Prostate gland (tissue), 2 donors: ENCODE data around the gene CGREF1. TPM values are rescaled to one million over a fixed set of nuclear protein-coding genes. Genes with fewer than 3 reads are reported as not detected.

Experiments
- DNase-seq: peaks from one replicate; pipeline ENCODE4 v3.0.0-alpha.2; 2019; ENCODE audit warnings: low spot score
- H3K27ac ChIP-seq, 2 donors: fragments of 200-600 bp; sonication (generic); 2 replicates each; pipeline ENCODE4 v1.5.1; 2017 to 2019
- H3K27me3 ChIP-seq: fragments of 200-600 bp; sonication (generic); replicated peaks from 2 replicates; pipeline ENCODE4 v1.5.1; 2019; ENCODE audit not compliant: insufficient read depth
- H3K36me3 ChIP-seq, 2 donors: fragments of 200-600 bp; sonication (generic); 1 replicate in 1 of 2; 2 replicates in 1 of 2; pipeline versions ENCODE4 v1.5.1 to v1.8.1; 2017 to 2019
- H3K4me1 ChIP-seq: fragments of 200-600 bp; sonication (generic); replicated peaks from 2 replicates; pipeline ENCODE4 v1.5.1; 2019
- H3K4me3 ChIP-seq, 2 donors: fragments of 200-600 bp; sonication (generic); 2 replicates each; pipeline ENCODE4 v1.5.1; 2017 to 2019
- H3K9me3 ChIP-seq: fragments of 200-600 bp; sonication (generic); 2 replicates; pipeline ENCODE4 v1.5.1; 2017
- CTCF ChIP-seq, 4 experiments: fragments of 200-600 bp in 2 of 4; fragments of 450-650 bp in 2 of 4; sonication (generic) in 2 of 4; IDR thresholded peaks; 1 replicate in 3 of 4; 2 replicates in 1 of 4; pipeline ENCODE4 v1.5.1; 2016 to 2019; ENCODE audit warnings: antibody characterized with exemption in 4 of 4, mild to moderate bottlenecking in 2 of 4, moderate library complexity in 2 of 4
- POLR2A ChIP-seq: fragments of 450-650 bp; IDR thresholded peaks from one replicate; pipeline ENCODE4 v1.6.1; 2016; ENCODE audit warnings: antibody characterized with exemption, mild to moderate bottlenecking
- POLR2AphosphoS5 ChIP-seq: sonication (generic); formaldehyde crosslinking; IDR thresholded peaks from one replicate; pipeline ENCODE4 v1.6.1; 2017; ENCODE audit warnings: antibody characterized with exemption
- WGBS: methylation state at CpG from one replicate; pipeline ENCODE4 v1.1.5; 2018; 5-methylcytosine and 5-hydroxymethylcytosine counted together
- intact Hi-C: fragments of 100-400 bp; cut with DNase I; formaldehyde crosslinking; loops from one replicate; pipeline ENCODE4 v1.14.2; 2022
- total RNA-seq, 2 donors: library from RNA; depleted of rRNA; stranded (reverse); fragments of >200 nt; gene quantifications; one replicate each; pipeline ENCODE4 v1.1.0, GENCODE V29; 2016

CGREF1 gene
- total RNA-seq, 2 donors from 2014 or later = 4.9 to 10.7 TPM

- Histone ChIP-seq H3K27ac (no peak overlapping the region), H3K4me3 (no peak overlapping the region), H3K4me1 (no peaks in the 10 kb centered on the region), H3K9me3 (no peaks in the 10 kb centered on the region), H3K27me3 (no peaks in the 10 kb centered on the region), H3K36me3 (no peaks in the 10 kb centered on the region)
- WGBS = 84% methylated on average over 8 of the region's 8 CpGs
- intact Hi-C loops = no loop called here
- DNase-seq = no peak
- no peak for TF ChIP-seq CTCF (IDR thresholded peaks at IDR 0.05)
- TF ChIP-seq POLR2AphosphoS5 = no peak
- no peak for TF ChIP-seq POLR2A
Measured at GRCh38 chr2:27152102-27152795, 33.3 kb upstream of the CGREF1 start.

GRCh38 chr2:27150639-27151230, 31.8 kb upstream of the CGREF1 start:
- intact Hi-C loops = no loop called here
- no peak overlapping the region for H3K27ac ChIP-seq
- WGBS = 57% methylated on average over 8 of the region's 8 CpGs
- no peaks in the 10 kb centered on the region for H3K9me3 ChIP-seq
- H3K4me1 ChIP-seq = no peaks in the 10 kb centered on the region
- no peaks in the 10 kb centered on the region for H3K36me3 ChIP-seq
- H3K4me3 ChIP-seq = no peak overlapping the region
- no peak for DNase-seq
- TF ChIP-seq CTCF (IDR thresholded peaks at IDR 0.05) (no peak), POLR2A (no peak), POLR2AphosphoS5 (no peak)
- no peaks in the 10 kb centered on the region for H3K27me3 ChIP-seq

- H3K36me3 ChIP-seq = no peaks in the 10 kb centered on the region
- intact Hi-C loops = no loop called here
- H3K27ac ChIP-seq = no peak overlapping the region
- DNase-seq = no peak
- 90% methylated on average over 29 of the region's 29 CpGs for WGBS
- H3K4me1 ChIP-seq = no peaks in the 10 kb centered on the region
- no peaks in the 10 kb centered on the region for H3K27me3 ChIP-seq
- TF ChIP-seq POLR2A = no peak
- TF ChIP-seq POLR2AphosphoS5 = no peak
- TF ChIP-seq CTCF (IDR thresholded peaks at IDR 0.05) = no peak
- no peaks in the 10 kb centered on the region for H3K9me3 ChIP-seq
- no peak overlapping the region for H3K4me3 ChIP-seq
Measured at GRCh38 chr2:27149570-27150405, 30.9 kb upstream of the CGREF1 start.

DNA sequence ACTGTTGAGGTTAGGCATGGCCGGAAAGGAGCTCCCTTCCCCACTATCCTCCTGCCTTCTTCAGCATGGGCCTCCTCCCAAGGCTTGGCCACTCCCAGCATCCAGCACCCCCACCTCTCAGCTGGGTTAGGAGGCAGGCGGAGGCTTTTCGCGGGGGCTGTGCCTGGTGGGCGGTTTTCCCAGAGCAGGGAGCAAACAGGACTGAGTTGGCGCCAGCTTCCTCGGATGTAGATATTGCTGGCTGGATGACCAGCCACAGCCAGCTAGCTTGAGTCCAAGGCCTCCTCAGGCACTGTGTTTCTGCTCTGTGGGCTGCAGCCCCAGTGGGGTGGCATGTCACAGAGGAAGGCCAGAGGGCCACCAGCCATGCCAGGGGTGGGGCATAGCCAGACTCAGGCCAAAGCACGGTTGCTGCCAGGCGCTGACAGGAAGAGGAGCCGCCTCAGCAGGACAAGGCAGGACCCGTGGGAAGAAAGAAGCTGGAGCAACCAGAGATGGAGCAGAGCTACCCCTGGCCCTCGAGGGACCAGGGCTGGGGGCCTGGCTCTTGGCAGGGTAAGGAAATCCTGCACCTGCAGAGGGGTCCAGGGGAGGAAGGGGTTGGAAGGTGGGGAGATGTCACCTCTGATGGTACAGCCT, 30.0 kb upstream of the CGREF1 start, which contains the start of gene TCF23:
TSS of gene TCF23 (plus strand) at position 204 of the 639 bp plus-strand sequence. CDS start at position 334, 130 bp downstream.
- Histone ChIP-seq H3K4me3 (no peak within 1 kb of the TSS), H3K9me3 (no peaks in the 10 kb centered on the region), H3K27me3 (no peaks in the 10 kb centered on the region), H3K36me3 (no peaks in the 10 kb centered on the region), H3K27ac (no peak within 1 kb of the TSS), H3K4me1 (no peaks in the 10 kb centered on the region)
- intact Hi-C loops = no loop called here
- WGBS = 52% methylated on average over 11 of the region's 12 CpGs
- TF ChIP-seq CTCF (IDR thresholded peaks at IDR 0.05) (no peak), POLR2A (no peak), POLR2AphosphoS5 (no peak)
- DNase-seq = no peak
